HG02763 (cell line): ENCODE results near the gene PHF12.

ENCODE experiments used
- ATAC-seq: cut with Tn5 transposase; IDR thresholded peaks from one replicate; pipeline ENCODE4 v1.9.1; 2021; ENCODE audit warnings: mild to moderate bottlenecking, moderate library complexity; ENCODE audit not compliant: unreplicated experiment

PHF12 gene

DNA sequence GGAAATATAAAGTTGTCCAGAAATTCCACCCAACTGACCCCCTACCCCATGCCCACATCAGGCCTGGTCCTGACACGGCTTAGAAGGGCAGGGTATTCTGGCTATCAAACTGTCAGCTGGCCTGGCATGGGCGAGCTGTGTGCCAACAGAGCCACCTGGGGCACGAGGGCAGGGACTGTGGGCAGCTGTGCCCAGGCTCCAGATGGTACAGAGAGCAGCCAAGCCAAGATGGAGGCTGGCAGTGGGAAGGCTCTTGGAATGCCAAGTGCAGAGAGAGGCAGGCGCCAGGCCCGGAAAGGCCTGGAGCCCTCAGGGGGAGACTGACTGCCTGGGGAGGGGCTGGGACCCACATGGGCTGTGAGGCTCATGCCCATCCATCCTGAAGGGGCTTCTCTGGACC lies 24.3 kb upstream of the PHF12 start:
- ATAC-seq, result no peak

DNA sequence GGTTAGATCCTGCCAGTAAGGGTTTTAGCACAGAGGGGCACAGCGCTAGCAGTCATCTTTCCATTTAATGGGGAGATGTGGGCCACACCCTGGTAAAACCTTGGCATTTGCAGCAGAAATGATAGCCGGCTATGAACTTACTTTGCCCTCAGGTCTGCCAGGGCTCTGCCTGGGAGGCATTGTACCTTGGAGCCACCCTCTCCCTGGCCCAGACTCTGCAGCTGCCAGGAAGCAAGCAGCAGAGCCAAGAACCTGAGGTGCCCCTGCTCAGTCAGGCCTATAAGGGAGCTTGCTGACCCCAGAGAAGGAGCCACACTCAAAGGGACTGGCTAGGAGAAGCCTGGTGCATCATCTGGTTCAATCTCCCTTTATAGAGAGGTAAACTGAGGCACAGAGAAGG lies 23.7 kb upstream of the PHF12 start:
- ATAC-seq, result no peak

DNA sequence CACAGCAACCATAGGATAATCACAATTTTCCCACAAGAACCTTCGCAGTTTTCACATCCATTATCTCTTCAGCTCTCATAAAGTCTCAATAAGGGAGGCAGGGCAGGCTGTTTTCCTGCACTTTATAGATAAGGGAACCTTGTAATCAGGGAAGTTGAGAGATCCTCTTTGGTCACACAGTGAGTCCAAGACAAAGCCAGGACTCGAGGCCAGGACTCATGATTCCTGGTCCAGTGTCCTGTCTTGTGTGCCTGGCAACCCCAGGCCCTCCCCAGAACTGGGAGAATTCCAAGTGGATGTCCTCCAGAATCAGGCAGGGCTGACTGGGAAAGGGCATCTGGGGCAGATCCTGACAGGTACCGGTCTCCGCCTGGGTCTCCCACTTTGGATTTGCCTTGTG lies 23.1 kb upstream of the PHF12 start:
- ATAC-seq, result no peak

DNA sequence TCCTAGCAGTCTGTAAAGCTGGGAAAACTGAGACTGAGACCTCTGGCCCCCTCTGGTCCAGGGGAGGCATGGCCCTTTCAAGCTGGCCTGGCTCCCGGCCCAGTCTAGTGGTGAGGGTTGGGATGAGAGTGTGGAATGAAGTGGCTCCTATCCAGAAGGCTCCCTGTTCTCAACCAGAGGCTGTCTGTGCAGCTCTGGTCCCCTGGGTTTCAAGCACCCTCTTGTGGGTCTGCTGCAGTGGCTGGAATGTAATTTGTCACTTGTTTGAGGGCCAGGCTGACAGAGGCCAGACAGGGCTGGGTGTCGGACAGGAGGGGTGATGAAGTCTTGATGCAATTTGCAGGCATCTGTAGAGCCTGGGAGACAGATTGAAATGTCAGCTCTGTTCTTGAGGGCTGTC lies 22.1 kb upstream of the PHF12 start:
- ATAC-seq, result no peak

DNA sequence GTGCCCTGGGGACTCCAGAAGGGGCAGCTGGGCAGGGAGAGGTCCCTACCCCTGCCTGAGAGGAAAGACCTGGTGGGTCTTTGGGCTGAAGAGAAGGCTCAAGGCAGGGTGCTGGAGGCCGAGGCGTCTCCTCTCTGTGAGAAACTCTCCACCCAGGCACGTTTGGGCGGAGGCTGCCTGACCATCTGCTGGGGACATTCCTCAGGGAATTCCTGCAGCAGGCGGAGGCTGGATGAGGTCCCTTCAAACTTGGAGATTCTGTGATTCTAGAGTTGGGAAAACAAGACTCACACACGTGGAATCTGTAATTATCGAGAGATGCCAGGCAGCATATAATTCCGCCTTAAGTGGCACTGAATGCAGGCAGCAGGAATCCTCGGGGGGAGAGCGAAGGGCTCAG lies 21.1 kb upstream of the PHF12 start:
- no peak for ATAC-seq

DNA sequence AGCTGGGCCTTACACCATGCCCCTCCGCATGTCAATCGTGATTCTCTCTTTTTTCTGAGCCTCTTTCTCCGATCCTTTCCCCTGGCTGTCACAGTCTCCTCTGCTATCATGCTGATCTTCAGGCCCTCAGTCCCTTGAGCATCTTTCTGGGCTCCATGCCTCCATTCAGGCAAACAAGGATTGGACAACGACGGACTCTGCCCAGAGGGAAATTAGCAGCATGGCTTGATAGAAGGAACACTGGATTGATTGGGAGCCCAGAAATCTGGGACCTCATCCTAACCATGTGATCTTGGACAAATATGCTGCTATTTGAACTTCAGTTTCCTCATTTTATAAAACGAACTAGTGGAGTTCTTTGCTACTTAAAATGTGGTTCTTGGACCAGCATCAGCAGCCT lies 19.6 kb upstream of the PHF12 start:
- ATAC-seq, result no peak

DNA sequence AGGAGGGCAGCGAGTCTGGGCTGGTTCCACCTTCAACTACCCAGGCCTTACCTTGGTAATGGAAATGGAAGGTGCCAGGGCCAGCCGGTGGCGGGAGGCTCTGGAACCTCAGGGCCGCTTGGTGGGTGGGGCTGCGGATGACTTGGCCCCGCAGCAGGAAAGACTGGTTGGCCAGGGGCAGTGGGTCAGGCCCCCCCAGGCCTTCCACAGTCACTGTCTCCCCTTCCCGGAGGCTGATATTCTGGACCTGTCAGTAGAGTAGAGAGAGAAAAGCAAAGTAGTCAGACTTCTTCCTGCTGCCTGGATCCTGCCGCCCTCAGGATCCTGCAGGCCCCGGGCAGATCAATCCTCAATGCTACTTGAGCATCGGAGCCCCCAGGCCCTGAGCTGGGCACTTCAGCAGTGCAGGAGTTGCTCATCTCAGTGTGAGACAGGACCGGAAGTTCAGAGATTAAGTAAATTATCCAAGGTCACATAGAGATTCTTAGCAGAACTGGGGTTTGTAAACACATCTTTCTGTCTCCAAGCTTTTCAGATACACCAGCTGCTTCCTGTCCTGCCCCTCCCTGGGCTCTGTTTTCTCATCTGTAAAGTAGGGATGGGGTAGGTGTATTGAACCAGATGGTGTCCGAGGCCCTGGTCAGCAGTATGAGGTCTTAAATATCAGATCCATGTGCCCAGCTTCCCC lies 18.5 kb upstream of the PHF12 start:
- no peak for ATAC-seq

GRCh38 chr17:28968914-28969295 lies 17.6 kb upstream of the PHF12 start:
- no peak for ATAC-seq

DNA sequence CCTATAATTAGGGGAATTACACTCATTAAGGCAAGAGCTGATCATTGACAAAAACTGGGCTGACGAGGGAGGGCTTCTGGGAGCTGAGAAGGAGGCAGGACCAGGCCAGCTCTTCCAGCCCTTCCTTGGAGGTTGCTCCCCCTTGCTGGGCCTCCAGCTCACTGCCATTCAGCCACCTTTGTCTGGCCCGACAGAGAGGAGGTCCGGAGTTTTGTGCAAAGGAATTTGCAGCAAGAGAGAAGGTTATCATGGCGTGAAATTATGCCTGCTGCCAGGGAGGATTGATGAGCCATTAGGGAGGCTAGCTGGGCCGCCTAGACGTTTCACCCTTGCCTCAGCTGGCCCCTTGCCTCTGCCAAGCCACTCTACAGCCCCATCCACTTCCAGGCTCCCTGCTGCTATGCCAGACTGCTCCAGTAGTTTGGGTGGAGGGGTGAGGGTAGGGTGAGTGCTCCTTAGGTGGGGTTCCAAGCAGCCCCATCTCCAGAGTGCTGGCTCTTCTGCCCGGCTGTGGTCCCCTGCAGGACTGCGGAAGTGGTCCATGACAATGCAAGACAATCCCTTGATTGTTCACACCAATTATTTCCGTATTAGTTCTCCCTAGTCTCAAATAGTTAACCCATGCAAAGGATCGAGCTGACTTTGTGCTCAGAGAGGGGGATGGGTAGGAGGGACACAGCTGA lies 17.1 kb upstream of the PHF12 start:
- no peak for ATAC-seq

- ATAC-seq, result no peak
Observed at GRCh38 chr17:28967221-28968135, 16.2 kb upstream of the PHF12 start.

- ATAC-seq, result no peak
Observed at GRCh38 chr17:28963841-28964240, 12.5 kb upstream of the PHF12 start.

- no peak for ATAC-seq
Observed at GRCh38 chr17:28963055-28963611, 11.8 kb upstream of the PHF12 start.

GRCh38 chr17:28961391-28961790 lies 10.1 kb upstream of the PHF12 start:
- ATAC-seq, result no peak

GRCh38 chr17:28960256-28961061 lies 9.1 kb upstream of the PHF12 start:
- no peak for ATAC-seq

DNA sequence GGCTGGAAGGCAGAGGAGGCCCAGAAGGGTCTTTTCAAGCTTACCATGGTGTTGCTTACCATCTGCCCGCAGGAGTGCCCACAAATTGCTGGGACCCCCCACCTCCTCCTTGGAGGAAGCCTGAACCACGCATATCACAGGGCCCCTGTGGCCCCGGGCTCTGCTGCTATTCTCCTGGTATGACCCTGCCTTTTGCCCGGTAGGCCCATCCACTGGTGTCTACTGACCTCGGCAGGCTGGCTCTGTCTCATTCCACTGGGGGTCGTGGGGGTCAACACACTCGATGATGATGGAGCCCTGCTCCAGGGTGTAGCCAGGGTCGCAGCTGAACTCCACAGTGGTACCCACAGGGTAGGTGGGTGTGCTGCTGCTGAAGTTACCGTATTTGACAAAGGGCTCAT lies 8.2 kb upstream of the PHF12 start:
- no peak for ATAC-seq

DNA sequence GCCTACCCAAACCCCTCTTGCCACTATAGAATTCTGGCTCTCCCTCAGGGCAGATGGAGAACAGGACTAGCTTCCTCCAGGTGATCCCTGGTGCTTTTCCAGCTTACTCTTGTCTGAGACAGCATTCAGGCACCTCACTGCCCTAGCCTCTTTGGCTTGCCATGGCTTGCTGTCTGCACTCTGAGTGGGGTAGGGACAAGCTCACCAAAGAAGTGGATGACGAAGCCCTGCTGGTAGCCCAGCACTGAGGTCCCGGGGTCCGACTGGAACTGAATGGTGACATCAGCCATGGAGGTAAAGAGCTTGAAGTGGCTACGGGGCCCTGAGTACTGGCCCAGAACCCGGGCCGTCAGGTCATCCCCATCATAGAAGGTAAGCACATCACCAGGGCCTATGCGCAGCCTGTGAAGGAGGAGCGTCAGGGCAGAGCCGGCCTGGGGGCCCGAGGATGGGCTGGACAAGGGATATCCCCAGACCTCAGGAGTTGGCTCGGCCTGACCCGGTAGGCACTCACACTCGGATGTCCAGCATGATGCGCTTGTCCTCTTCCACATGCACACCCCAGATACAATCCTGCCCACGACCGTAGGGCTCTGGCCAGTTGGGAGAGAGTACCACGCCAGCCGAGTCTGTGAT lies 7.6 kb upstream of the PHF12 start:
- ATAC-seq, result no peak

DNA sequence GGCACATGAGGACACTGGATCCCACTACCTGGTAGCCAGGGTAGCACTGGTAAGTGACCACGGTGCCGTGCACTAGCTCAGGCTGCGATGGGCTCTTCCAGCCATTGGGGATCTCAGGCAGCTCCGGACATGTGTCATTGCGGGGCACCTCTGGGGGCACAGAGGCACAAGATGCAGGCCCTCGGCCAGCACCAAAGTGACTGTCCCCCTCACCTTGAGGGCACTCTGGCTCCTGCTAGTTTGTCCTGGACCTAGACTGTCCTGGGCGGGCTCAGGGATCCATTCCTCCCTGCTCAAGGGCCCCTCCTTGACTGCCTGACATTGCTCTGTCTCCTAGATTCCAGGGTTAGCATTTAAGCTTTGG lies 6.7 kb upstream of the PHF12 start:
- ATAC-seq, result no peak

DNA sequence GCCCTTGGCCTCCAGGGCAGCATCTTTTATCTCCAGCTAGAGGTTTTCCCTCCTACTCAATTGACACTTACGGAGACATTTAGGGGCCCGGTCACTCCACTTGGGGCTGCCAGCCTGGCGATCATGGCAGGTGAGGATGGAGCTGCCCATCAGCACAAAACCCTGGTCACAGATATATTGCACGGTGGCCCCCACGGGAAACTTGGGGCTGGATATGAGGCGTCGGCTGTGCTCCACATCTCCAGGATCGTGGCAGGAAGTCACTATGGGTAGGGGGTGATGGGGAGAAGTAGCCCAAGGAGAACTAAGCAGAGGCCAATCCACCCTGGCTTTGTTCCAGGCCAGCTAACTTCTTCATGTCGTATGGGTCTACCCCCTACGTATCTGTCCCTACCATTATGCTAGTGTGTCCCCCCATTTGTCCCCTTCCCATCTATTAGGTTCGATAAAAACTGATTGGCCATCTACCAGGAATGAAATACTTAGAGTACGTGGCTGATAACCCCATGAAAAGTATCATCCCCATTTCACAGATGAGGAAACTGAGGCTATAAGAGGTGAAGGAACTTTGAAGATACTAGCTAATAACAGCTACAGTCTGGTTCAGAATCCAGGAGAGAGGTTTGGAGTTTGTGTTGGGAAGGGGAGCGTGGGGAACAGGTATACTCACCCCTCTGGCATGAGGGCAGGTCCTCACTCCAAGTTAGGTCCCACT lies 6.1 kb upstream of the PHF12 start:
- no peak for ATAC-seq

- ATAC-seq, result no peak
Observed at GRCh38 chr17:28956861-28957260, 5.5 kb upstream of the PHF12 start.

- no peak for ATAC-seq
Observed at GRCh38 chr17:28956112-28956511, 4.8 kb upstream of the PHF12 start.
